Activated CD8-positive, alpha-beta memory T cell treated with anti-CD3 and anti-CD28 coated beads for 24 hours (primary cell): ENCODE results near the gene LIX1L.

ENCODE experiments used
- DNase-seq: peaks from one replicate; pipeline ENCODE4 v3.0.0-alpha.2; 2020

Gene LIX1L

DNA sequence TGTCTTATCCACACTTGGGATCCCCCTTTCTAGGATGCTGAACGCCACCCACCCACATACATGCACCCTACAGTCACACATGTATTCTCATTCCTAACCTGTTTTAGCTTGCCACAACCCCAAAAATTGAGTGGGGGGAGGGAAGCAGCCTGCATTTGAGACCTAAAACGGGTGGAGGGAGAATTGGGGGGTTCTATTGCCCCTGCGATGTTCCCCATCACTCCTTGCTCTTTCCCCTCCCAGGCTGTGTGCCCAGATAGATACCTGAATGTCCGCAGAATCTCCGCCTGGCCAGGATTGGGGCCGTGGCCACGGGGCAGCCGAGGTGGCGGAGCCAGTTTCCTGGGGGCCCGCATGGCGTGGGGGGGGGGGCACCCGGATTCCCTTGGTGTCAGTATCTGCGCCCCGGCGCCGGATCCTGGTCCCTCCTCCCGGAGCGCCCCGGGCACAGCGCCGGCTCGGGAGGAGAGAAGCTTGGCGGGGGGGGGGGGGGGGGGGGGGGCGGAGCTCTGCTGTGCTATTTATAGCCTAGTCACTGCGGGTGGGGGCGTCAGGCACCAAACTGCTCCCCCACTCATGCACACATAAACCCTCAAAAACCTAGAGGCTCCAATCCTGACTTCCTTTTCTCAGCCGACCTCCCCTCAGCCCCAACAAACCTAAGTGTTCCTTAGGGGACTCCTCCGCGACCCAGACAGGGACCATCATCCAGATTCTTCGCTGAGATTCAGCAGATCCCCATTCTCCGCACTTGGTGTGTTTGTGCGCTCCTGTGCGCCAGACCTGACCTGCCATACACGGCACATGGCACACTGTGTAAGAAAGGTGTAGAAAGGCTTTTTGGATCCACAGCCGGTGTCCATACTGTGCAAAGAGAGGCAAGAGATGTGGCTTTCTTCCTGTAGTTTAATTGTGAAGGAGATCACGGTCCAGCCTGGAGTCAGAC lies 4.6 kb upstream of the LIX1L start:
- DNase-seq = peak; percentile 83

DNA sequence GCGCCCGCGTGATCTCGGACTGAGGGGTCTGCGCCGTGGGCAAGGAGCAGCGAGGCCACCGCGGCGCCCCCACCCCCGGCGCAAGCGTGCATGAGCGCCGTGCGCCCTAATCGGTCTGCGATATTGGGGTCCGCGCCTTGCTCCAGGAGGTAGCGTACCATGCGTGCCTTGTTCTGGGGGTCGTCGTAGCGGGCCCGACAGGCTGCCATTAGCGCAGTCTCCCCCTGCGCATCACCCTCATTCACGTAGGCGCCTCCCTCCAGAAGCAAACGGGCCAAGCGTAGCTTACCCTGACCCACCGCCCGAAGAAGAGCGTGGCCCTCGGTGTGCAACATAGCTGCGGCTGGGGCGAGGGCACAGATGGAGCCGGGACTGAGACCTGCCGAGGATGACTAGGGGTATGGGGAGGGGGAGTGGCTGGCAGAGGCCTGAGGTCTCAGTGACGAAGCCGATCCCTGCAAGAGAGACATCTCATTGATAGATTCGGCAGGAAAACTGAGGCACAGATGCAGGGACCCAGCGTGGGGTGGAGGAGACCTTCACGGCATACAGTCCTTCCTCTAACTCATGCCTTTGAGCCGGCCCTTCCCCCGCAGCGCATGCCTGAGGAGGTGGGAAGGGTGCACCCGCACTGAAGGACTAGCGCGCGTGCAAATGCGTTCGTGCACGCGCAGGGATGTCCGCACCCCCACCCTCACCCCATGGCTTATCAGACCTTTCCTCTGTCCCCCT lies 3.8 kb upstream of the LIX1L start:
- DNase-seq = peak; percentile 85

DNA sequence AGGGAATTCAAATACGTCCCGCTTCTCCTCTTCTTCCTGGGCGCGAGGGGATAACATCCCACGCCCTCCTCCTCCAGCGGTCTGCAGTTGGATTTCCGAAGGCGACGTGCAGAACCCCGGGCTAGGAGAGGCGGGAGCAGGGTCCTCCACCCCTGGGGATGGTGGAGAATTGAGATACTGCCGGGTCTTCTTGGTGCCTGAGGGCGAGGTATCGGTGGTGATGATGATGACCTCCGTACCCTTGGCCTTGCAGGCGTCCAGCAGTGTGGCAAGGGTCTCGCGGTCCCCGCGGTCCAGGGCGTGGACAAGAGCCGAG lies 3.2 kb upstream of the LIX1L start:
- no peak for DNase-seq

DNA sequence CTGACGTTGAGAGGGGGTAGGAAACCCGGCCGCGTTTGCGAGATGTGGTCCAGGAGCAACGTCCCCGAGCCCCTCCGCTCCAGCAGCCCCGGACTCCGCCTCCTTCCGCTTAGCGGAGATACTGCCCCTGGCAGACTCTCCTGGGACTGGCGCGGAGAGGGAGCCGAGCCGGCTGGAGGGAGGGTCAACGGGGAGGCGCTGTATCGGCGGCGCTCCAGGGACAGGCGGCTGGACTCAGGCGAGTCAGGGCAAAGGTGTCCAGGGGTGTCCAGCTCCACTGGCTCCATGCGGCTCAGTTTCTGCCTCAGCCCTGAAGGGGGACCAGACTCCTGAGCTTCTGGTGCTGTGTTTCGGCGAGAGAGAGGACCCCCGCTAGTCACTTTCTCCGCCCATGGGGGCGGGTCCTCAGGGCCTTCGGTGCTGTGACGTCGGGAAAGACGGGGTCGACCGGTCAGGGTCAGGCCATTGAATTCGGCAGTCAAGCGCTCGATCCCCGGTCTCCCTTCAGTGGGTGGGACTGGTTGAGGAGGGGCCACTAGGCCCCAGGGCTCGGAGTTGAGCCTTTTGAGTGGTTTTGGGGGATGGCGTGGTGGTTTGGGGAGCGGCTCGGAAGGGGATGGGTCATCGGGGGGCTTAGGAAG lies 2.8 kb upstream of the LIX1L start:
- peak; percentile 80 for DNase-seq

DNA sequence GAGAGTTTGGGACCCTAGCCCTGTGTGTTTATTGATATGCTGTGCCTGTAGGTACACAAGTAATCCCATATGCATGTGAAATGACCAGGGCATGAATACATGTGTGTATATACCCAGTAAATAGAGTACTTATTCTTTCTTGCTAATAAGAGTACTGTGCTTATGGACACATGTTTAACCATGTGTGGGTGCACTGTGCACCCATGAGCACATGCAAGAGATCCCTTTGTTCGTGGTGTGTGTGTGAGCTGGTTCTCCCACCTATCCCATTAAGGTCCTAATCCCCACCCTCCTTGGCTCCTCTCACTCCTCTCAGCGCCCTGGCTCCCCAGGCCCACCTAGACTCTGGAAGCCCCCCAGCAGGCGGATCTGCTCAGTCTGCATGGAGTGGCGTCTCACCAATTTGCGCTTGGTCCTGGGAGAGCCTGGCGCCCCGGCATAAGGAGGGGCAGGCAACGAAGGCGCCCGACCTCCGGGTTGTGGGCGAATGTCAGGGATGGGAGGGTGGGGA lies 2.2 kb upstream of the LIX1L start:
- no peak for DNase-seq

DNA sequence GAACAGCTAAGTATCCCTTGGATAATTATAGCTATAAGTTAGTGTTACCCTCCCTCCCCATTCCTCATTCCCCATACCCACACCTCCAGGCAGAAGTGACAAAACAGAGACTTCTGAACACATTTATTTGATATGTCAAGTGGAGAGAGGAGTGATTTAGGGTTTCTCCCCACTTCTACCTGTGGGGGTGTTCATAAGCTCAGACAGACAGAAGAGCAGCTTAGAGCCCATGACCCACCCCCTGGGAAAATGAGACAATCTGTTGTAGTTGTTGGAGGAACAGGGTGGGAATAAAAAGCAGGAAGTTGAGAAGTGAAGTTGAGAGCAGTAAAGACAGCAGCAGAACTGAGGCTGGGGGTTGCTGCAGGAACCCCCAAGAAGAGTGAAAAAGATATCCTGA lies 1.5 kb upstream of the LIX1L start:
- no peak for DNase-seq

DNA sequence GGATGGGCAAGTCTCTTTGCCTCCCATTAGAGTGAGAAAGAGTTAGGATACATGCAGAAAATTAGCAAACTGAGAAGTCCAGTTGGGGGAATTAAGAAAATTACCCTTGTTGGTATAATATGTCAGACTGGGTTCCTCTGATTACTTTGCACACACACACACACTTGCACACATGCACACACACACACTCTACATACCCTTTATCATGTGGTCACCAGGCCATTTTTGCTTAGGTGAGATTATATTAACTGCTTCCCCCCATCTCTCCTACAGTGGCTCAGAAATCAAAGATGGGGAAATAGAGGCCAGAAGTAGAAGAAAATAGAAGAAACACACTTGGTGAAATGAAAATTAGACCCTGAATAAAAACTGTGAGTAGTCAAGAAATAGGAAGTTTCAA lies 917 bp upstream of the LIX1L start:
- no peak for DNase-seq

DNA sequence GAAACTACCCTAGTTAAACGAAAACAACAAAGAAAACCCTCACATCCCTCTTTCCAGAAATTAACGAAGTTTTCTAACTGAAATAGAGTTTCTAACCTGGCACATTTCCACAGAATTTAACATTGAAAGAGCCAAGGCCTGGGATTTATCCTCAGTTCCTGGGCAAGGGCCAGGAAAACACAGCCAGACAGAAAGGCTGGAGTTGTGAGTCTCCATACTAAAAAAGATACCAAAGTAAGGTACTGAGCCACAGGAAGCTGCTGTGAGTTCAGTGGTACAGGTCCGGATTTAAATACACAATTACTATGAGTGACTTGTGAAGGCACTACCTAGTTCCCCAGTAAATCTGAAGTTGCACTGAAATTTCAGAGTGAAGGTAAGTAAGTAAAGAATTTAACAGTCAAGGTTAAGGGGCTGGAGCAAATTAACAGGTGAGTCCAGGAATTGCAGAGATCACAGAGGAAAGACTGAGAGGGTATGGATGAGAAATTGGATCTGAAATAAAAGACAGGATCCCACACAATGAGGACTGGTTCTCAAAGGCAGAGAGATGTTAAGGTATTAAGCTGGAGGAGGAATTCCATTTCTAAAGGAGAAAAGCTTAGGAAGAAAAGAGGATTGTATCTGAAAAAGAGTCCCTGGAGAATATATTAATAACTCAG lies 905 bp downstream of the LIX1L start:
- no peak for DNase-seq

DNA sequence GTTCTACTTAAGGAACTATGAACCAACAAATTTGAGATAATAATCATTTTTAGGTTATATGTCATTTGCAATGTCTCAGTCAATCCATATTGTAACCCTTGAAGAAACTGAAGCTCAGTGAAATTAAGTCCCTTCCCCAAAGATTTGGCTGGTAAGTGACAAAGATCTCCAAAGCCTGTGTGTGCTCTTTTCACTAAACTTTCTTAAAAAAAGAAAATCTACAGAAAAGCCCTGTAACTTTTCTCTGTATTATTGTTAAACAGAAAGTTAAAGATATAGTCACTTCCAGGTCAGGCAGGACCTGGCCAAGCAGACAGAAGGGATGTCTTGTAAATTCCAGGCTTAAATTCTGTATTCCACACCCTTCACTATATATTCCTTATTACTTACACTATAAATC lies 1.5 kb downstream of the LIX1L start:
- no peak for DNase-seq

DNA sequence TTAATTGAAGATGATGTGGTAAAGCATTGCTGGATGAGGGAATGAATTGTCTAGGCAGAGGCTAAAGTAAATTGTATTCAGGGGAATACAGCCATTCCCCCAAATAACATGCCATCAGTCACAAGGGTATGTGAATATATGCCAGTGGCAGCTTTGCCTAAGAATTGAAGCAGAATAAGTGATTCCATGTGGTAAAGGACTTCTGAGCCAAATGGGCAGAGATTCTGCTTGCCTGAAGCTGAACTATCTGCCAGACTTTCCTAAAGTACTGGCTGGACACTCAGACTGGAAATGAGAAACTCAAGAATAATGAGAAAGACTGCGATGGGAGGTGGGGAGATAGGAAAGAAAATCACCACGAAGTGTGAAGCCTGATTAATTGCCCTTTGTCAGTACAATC lies 2.4 kb downstream of the LIX1L start:
- no peak for DNase-seq

DNA sequence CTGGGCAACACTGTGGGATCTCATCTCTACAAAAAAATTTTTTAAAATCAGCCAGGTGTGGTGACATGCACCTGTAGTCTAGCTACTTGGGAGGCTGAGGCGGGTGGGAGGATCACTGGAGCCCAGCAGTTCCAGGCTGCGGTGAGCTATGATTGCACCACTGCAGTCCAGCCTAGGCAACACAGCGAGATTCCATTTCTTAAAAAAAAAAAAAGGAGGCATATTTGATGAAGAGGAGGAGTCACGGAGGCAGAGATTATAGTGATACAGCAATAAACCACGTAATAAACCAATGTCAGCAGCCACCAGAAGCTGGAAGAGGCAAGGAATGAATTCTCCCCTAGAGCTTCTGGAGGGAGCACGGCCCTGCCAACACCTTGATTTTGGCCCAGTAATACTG lies 4.0 kb downstream of the LIX1L start:
- DNase-seq = no peak

DNA sequence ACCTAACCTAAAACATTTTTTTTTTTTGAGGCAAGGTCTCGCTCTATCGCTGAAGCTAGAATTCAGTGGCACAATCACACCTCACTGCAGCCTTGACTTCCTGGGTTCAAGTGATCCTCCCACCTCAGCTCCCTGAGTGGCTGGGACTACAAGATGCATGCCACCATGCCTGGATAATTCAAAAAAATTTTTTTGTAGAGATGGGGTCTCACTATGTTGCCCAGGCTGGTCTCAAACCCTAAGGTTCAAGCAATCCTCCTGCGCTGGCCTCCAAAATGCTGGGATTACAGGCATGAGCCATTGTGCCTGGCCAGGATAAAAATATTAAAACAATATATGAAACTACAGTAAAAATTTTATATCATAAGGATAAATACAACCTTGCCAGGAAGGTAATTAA lies 4.9 kb downstream of the LIX1L start:
- no peak for DNase-seq

DNA sequence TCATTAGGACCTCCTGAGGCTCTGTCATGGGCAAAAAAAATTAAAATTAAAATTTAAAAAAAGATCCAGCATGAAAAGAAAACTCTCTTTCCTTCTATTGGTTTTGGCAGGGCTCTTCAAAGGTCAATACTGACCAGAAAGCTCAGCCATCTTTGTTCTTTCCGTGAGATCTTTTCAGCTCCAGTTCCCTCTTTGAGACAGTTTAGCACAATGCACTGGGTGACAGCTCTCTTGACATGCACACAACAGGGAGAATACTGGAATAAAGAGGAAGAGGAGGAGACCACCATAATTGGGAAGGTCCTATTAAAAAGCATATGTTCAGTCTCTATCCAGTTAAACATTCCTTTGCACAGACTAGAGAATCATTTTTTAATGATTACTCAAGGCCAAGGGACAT lies 6.3 kb downstream of the LIX1L start:
- no peak for DNase-seq

DNA sequence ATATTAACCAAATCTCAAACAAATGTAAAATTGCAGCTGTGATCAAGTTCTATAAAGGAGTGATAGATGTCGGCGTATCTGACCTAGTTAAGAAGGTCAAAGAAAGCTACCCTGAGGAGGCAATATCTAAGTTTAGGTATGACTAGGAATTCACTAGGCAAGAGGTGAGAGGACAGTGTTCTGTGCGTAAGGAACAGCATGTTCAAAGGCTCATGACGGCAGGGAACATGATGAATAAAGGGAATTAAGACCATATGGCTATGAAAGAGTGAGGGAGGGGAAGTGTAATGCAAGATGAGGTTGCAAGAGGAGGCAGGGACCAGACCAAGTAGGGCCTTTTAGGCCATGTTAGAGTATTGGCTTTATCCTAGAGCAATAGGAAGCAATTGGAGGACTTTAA lies 8.6 kb downstream of the LIX1L start:
- DNase-seq = no peak

DNA sequence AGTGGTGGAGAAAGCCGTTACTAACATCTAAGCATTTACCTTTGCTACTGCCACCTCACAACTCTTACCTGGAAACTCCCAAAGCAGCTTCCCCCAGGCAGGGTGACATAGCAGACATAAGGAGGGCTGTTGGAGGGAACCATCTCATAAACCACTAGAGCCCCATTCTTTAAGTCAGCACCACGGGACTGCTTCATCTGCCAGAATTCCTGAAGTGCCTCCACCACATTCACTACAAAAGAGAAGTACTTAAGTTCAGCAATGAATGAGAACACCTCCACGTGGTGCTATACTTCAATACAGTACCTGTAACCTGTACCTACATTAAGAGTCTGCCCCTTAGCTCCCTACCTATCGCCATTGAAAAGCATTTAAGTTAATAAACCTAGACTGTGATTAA lies 10.3 kb downstream of the LIX1L start:
- no peak for DNase-seq

DNA sequence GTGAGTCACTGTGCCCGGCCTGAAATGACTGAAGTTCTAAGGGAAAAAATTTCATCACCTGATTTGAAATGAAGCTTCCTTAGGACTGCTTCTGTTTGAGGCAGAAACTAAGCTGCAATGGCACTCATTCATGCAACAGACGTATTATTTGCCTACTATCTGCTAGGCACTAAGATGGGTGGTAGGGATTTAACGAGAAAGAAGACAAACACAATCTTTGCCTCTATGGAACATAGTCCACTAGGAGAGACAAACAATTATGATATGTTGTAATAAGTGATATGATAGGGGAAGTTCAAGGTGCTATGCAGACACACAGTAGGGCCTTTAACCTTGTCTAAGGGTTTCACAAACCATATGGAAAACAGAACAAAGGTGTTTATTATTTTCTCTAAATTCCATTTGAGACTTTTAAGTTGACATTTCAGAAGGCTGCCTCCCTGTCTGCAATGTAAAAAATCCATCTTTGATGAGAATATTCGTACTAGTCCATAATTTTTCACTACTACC lies 11.3 kb downstream of the LIX1L start:
- DNase-seq = no peak

DNA sequence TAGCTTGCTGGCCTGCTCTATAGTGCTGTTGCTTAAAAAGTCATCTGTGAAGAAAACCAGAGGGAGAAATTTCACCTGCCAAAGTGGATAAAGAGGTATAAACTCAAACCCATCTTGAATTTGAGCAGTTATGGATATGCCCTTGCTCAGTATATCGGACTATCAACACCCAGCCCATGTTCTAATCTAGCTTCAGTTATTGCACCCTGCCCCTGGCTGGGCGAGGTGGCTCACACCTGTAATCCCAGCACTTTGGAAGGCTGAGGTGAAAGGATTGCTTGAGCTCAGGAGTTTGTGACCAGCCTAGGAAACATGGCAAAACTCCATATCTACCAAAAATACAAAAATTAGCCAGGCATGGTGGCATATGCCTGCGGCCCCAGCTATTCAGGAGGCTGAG lies 13.3 kb downstream of the LIX1L start:
- no peak for DNase-seq

DNA sequence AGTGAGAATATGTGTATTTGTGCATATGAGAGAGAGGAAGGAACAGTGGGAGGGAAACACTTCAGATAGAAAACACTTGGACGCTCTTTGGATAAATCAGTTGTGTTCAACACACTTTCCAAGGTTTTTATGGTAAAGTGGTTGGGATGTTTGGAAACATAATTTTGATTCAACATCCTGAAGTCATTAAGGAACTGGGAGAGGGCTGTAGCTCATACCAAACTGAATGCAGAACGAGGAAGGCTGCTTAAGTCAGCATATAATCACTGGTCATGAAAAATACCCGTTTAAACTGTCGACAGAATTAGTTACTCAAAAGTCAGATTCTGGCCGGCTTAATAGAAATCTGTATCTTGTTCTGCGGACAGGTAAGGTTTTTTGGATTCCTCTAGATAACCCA lies 14.9 kb downstream of the LIX1L start:
- no peak for DNase-seq

DNA sequence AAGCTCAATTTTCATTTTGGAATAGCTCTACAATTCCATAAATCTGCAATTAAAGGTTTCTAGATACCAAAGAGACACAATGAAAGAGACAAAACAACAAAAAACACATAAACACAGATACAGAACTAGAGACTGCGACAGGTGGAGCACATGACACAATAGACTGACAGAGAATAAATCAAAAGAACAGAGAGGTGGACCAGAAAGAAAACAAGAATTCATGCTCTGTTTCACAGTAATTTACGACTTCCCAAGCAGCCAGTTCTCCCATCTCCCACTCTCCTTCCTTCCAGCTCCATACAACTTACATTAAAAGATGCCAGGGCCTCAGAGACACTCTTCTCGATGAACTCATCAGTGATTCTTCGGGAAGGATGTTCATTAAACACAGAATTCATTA lies 15.4 kb downstream of the LIX1L start:
- DNase-seq = no peak

DNA sequence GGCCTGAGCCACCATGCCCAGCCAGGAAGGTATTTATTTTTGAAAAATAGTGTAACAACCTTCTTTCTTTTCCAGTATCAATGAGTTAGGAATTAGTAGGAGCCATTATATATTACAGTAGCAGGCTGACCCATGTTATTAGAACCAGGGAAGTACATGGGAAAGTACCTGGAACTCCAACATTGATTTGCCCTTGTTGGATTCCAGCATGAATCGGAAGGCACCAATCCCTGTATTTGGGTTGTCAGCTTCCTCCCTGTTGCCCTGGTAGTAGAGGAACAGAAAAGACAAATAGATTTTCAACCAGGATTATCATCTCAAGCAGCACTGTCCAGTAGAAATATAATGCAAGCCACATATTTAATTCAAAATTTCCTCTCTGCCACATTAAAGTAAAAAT lies 20.4 kb downstream of the LIX1L start:
- DNase-seq = no peak

DNA sequence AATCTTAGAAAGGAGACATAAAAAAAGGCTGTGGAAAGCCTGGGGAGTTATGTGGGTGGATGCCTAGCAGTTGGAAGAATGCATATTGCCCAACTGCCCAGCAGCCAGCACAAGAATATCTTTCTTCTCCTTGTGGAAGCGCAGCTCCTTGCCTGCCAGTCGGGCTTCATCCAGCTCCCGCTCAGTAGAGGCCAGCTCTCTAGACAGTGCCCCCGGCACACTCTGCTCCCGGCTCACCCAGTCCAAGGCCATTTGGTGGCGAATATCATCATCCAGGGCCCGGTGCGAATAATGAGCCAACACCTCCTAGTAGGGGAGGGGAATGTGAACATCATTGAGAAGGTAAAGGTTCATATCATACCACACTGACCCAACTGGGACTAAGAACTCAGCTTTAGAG lies 21.6 kb downstream of the LIX1L start:
- no peak for DNase-seq

DNA sequence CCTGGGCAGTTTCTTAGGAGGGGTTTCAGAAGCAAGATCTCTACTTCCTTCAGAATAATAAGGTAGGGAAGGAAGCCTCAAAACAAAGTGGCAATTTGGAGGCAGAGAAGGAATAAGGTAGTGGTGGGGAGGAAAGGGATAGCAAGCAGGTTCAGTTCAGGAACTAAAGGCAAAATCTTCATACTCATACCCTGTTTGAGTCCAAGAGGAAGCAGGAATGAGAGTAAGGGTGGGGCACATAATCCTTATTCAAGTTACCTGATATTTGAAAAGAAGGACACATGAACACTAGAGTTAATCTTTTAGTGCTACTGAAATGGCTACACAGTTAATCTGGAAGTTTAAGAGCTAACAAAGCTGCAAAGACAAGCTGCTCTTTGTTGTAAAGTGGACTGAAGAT lies 22.1 kb downstream of the LIX1L start:
- DNase-seq = no peak

DNA sequence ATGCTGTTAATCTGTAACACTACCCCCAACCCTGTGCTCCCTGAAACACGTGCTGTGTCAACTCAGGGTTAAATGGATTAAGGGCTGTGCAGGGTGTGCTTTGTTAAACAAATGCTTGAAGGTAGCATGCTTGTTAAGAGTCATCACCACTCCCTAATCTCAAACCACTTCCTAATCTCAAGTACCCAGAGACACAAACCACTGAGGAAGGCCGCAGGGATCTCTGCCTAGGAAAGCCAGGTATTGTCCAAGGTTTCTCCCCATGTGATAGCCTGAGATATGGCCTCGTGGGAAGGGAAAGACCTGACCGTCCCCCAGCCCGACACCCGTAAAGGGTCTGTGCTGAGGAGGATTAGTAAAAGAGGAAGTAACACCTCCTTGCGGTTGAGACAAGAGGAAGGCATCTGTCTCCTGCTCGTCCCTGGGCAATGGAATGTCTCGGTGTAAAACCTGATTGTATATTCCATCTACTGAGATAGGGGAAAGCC lies 25.3 kb downstream of the LIX1L start:
- DNase-seq = peak; percentile 81
